HG02588 (cell line): Measurements from ENCODE around the gene SYNRG.

Experiments used
- ATAC-seq: cut with Tn5 transposase; IDR thresholded peaks from one replicate; pipeline ENCODE4 v1.9.1; 2021; ENCODE audit warnings: mild to moderate bottlenecking, moderate library complexity; ENCODE audit not compliant: unreplicated experiment

Gene SYNRG

GRCh38 chr17:37605813-37606505 is 3.3 kb downstream of the SYNRG start:
- ATAC-seq: no peak

- ATAC-seq: no peak
Measured at GRCh38 chr17:37605081-37605480, 4.1 kb downstream of the SYNRG start.

- no peak for ATAC-seq
Measured at GRCh38 chr17:37604556-37604955, 4.7 kb downstream of the SYNRG start.

- no peak for ATAC-seq
Measured at GRCh38 chr17:37598145-37598544, 11.1 kb downstream of the SYNRG start.

GRCh38 chr17:37592291-37592690 is 16.9 kb downstream of the SYNRG start:
- ATAC-seq: no peak

GRCh38 chr17:37585066-37585465 is 24.2 kb downstream of the SYNRG start:
- ATAC-seq: no peak

- ATAC-seq: no peak
Measured at GRCh38 chr17:37576281-37576680, 32.9 kb downstream of the SYNRG start.

GRCh38 chr17:37574427-37574826 is 34.8 kb downstream of the SYNRG start:
- ATAC-seq: no peak

GRCh38 chr17:37571674-37572073 is 37.5 kb downstream of the SYNRG start:
- no peak for ATAC-seq

GRCh38 chr17:37570527-37571093 is 38.6 kb downstream of the SYNRG start:
- no peak for ATAC-seq

- no peak for ATAC-seq
Measured at GRCh38 chr17:37568350-37569053, 40.7 kb downstream of the SYNRG start.

GRCh38 chr17:37567538-37567937 is 41.7 kb downstream of the SYNRG start:
- ATAC-seq: no peak

GRCh38 chr17:37567137-37567536 is 42.1 kb downstream of the SYNRG start:
- no peak for ATAC-seq

- no peak for ATAC-seq
Measured at GRCh38 chr17:37564252-37564651, 45.0 kb downstream of the SYNRG start.

GRCh38 chr17:37562016-37562745 is 47.0 kb downstream of the SYNRG start:
- ATAC-seq: no peak

- ATAC-seq: no peak
Measured at GRCh38 chr17:37558299-37558698, 50.9 kb downstream of the SYNRG start.

GRCh38 chr17:37557482-37557881 is 51.7 kb downstream of the SYNRG start:
- no peak for ATAC-seq

- ATAC-seq: no peak
Measured at GRCh38 chr17:37555386-37555785, 53.8 kb downstream of the SYNRG start.

- no peak for ATAC-seq
Measured at GRCh38 chr17:37553401-37553966, 55.7 kb downstream of the SYNRG start.

- ATAC-seq: no peak
Measured at GRCh38 chr17:37551788-37552187, 57.4 kb downstream of the SYNRG start.

GRCh38 chr17:37547986-37548385 is 61.2 kb downstream of the SYNRG start:
- ATAC-seq: no peak
